GM12891 (cell line): ENCODE data around the gene SCAMP3.

Experiments
- POLR2A ChIP-seq: IDR thresholded peaks from 2 replicates; pipeline ENCODE4 v1.6.1; 2011; ENCODE audit warnings: low read depth, low read length, control low read depth
- POU2F2 ChIP-seq: IDR thresholded peaks from 2 replicates; pipeline ENCODE4 v1.6.1; 2011; ENCODE audit warnings: low read depth, mild to moderate bottlenecking, control low read depth, low read length, moderate library complexity
- TAF1 ChIP-seq: IDR thresholded peaks from 2 replicates; pipeline ENCODE4 v1.6.1; 2011; ENCODE audit warnings: low read depth, low read length, control low read depth

DNA sequence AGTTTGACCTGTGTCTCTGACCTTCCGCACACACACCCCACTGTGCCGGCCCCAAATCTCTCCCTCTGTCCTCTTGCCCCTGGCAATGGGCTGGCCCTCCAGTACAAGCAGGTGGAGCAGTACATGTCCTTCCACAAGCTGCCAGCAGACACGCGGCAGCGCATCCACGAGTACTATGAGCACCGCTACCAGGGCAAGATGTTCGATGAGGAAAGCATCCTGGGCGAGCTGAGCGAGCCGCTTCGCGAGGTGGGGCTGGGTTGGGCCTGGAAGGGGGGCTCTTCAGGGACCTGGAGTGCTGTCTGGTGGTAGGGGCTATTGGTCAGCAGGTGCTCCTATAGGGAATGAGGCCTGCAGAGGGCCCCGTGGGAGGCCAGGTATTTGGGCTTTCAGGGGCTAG is 22.9 kb upstream of the SCAMP3 start:
- TF ChIP-seq TAF1 (no peak), POU2F2 (no peak), POLR2A (no peak)
